ENCODE results near the gene RTF2.

Gene RTF2

GRCh38 chr20:56453352-56453751 lies 15.1 kb upstream of the RTF2 start:
- DNase-seq (ENCODE audit: low read depth): no peak
- TF ChIP-seq CTCF (IDR thresholded peaks at IDR 0.05; ENCODE audit: control insufficient read depth, extremely low read depth, insufficient read depth): no peak
- no peak overlapping the region for H3K4me3 ChIP-seq (ENCODE audit: low read depth, low read length)

- TF ChIP-seq CTCF (IDR thresholded peaks at IDR 0.05; ENCODE audit: control insufficient read depth, extremely low read depth, insufficient read depth): no peak
- DNase-seq (ENCODE audit: low read depth): no peak
- no peak overlapping the region for H3K4me3 ChIP-seq (ENCODE audit: low read depth, low read length)
Observed at GRCh38 chr20:56454754-56455153, 13.7 kb upstream of the RTF2 start.

GRCh38 chr20:56458206-56458821 lies 10.1 kb upstream of the RTF2 start:
- no peak for TF ChIP-seq CTCF (IDR thresholded peaks at IDR 0.05; ENCODE audit: control insufficient read depth, extremely low read depth, insufficient read depth)
- H3K4me3 ChIP-seq (ENCODE audit: low read depth, low read length): no peak overlapping the region
- DNase-seq (ENCODE audit: low read depth): no peak

- no peak for TF ChIP-seq CTCF (IDR thresholded peaks at IDR 0.05; ENCODE audit: control insufficient read depth, extremely low read depth, insufficient read depth)
- DNase-seq (ENCODE audit: low read depth): no peak
- no peak overlapping the region for H3K4me3 ChIP-seq (ENCODE audit: low read depth, low read length)
Observed at GRCh38 chr20:56460459-56460858, 8.0 kb upstream of the RTF2 start.

GRCh38 chr20:56461576-56461975 lies 6.9 kb upstream of the RTF2 start:
- no peak for TF ChIP-seq CTCF (IDR thresholded peaks at IDR 0.05; ENCODE audit: control insufficient read depth, extremely low read depth, insufficient read depth)
- H3K4me3 ChIP-seq (ENCODE audit: low read depth, low read length): no peak overlapping the region
- no peak for DNase-seq (ENCODE audit: low read depth)

GRCh38 chr20:56463428-56463827 lies 5.0 kb upstream of the RTF2 start:
- no peak for DNase-seq (ENCODE audit: low read depth)
- no peak for TF ChIP-seq CTCF (IDR thresholded peaks at IDR 0.05; ENCODE audit: control insufficient read depth, extremely low read depth, insufficient read depth)
- no peak overlapping the region for H3K4me3 ChIP-seq (ENCODE audit: low read depth, low read length)

GRCh38 chr20:56465997-56466396 lies 2.4 kb upstream of the RTF2 start:
- no peak for TF ChIP-seq CTCF (IDR thresholded peaks at IDR 0.05; ENCODE audit: control insufficient read depth, extremely low read depth, insufficient read depth)
- DNase-seq (ENCODE audit: low read depth): no peak
- H3K4me3 ChIP-seq (ENCODE audit: low read depth, low read length): no peak overlapping the region
